Endothelial cell of umbilical vein (primary cell): ENCODE measurements around the gene MACROD2. TPM values are rescaled to one million over a fixed set of nuclear protein-coding genes. Genes with fewer than 3 reads are reported as not detected.

Experiments used
- BruUV-seq: library from RNA; stranded (reverse); fragments of 400-500 nt; replicated peaks from 2 replicates; lab custom pipeline; 2021; lab: Mats Ljungman, UMichigan
- CTCF ChIA-PET: fragments of 300-600, 350-600 bp; sonication (Branson Sonifier 250); formaldehyde crosslinking; loops from one replicate; lab custom pipeline; 2021; ENCODE audit warnings: antibody characterized with exemption, inconsistent platforms; lab: Charles Lee
- POLR2A ChIA-PET: fragments of 300-600, 350-600 bp; sonication (Branson Sonifier 250); formaldehyde crosslinking; loops from one replicate; lab custom pipeline; 2021; ENCODE audit warnings: antibody characterized with exemption, inconsistent platforms; lab: Charles Lee
- DNase-seq: peaks from one replicate; pipeline ENCODE4 v3.0.0-alpha.2; 2011; ENCODE audit warnings: low read depth, low spot score
- FAIRE-seq: peaks from 2 replicates; lab custom pipeline; 2011; peaks lifted over from hg19 to GRCh38; lab: Jason Lieb, UNC
- H2AFZ ChIP-seq: 2 replicates; pipeline ENCODE4 v1.6.0; 2012; ENCODE audit warnings: low read depth, low read length, control low read depth, inconsistent platforms
- H3K27ac ChIP-seq: 2 replicates; pipeline ENCODE4 v1.5.1; 2011; ENCODE audit warnings: low read depth, mild to moderate bottlenecking, control low read depth, low read length, moderate library complexity; ENCODE audit not compliant: insufficient read depth
- H3K27me3 ChIP-seq, 2 experiments: 2 replicates each; pipeline versions ENCODE4 v1.6.0 to v1.6.1; 2011; ENCODE audit warnings: low read length in 2 of 2, mixed read lengths in 1 of 2; ENCODE audit not compliant: control insufficient read depth in 2 of 2, insufficient read depth in 2 of 2
- H3K36me3 ChIP-seq, 2 experiments: 2 replicates in 1 of 2; 3 replicates in 1 of 2; pipeline ENCODE4 v1.5.1; 2011; ENCODE audit warnings: low read length in 2 of 2, mild to moderate bottlenecking in 1 of 2, moderate library complexity in 1 of 2; ENCODE audit not compliant: control insufficient read depth in 2 of 2, insufficient read depth in 2 of 2; ENCODE audit errors: extremely low read depth in 1 of 2
- H3K4me1 ChIP-seq: 3 replicates; pipeline ENCODE4 v1.5.1; 2011; ENCODE audit warnings: mild to moderate bottlenecking, low read length; ENCODE audit not compliant: control insufficient read depth, insufficient read depth; ENCODE audit errors: extremely low read depth
- H3K4me2 ChIP-seq: 2 replicates; pipeline ENCODE4 v1.6.1; 2011; ENCODE audit warnings: low read length, control low read depth, mixed read lengths; ENCODE audit not compliant: insufficient read depth
- H3K4me3 ChIP-seq, 3 experiments: fragments of 200-600 bp in 1 of 3; sonication (generic), shearing (Covaris generic) in 1 of 3; replicated peaks in 1 of 3; 2 replicates each; pipeline ENCODE4 v1.5.1; 2011 to 2016; ENCODE audit warnings: control low read depth in 3 of 3, low read length in 3 of 3, mild to moderate bottlenecking in 2 of 3, inconsistent platforms in 1 of 3, low read depth in 1 of 3, moderate library complexity in 1 of 3; ENCODE audit not compliant: insufficient read depth in 1 of 3
- H3K79me2 ChIP-seq: 2 replicates; pipeline ENCODE4 v1.6.0; 2012; ENCODE audit warnings: low read length, inconsistent platforms; ENCODE audit not compliant: control insufficient read depth, insufficient read depth
- H3K9ac ChIP-seq: replicated peaks from 2 replicates; pipeline ENCODE3; 2011; ENCODE audit warnings: low read length, control low read depth; ENCODE audit not compliant: insufficient read depth; ENCODE audit errors: extremely low read depth
- H3K9me1 ChIP-seq: replicated peaks from 3 replicates; pipeline ENCODE4 v1.6.0; 2011; ENCODE audit warnings: mild to moderate bottlenecking, low read length; ENCODE audit not compliant: control insufficient read depth, insufficient read depth; ENCODE audit errors: extremely low read depth
- H3K9me3 ChIP-seq: replicated peaks from 2 replicates; pipeline ENCODE4 v1.5.1; 2012; ENCODE audit warnings: low read length, inconsistent platforms; ENCODE audit not compliant: control insufficient read depth, insufficient read depth
- H4K20me1 ChIP-seq: replicated peaks from 2 replicates; pipeline ENCODE3; 2011; ENCODE audit warnings: mild to moderate bottlenecking, low read length; ENCODE audit not compliant: control insufficient read depth, insufficient read depth; ENCODE audit errors: extremely low read depth
- EZH2 ChIP-seq: IDR thresholded peaks from 2 replicates; pipeline ENCODE4 v1.6.1; 2012; ENCODE audit warnings: borderline replicate concordance, low read depth, mild to moderate bottlenecking, moderate library complexity, low read length, inconsistent platforms; ENCODE audit not compliant: severe bottlenecking
- FOS ChIP-seq: IDR thresholded peaks from 2 replicates; pipeline ENCODE4 v1.6.1; 2011; ENCODE audit warnings: mild to moderate bottlenecking, low read length, moderate library complexity, borderline replicate concordance; ENCODE audit not compliant: insufficient read depth
- GATA2 ChIP-seq: IDR thresholded peaks from 2 replicates; pipeline ENCODE4 v1.7.0; 2011; ENCODE audit warnings: low read depth, mild to moderate bottlenecking, moderate library complexity, mixed read lengths, low read length; ENCODE audit not compliant: insufficient read length, insufficient read depth
- JUN ChIP-seq: IDR thresholded peaks from 2 replicates; pipeline ENCODE4 v1.6.1; 2011; ENCODE audit warnings: borderline replicate concordance, low read depth; ENCODE audit not compliant: insufficient read length, insufficient read depth
- MYC ChIP-seq: IDR thresholded peaks from one replicate; pipeline ENCODE4 v1.6.1; 2011; ENCODE audit warnings: mild to moderate bottlenecking, low read depth, low read length
- POLR2A ChIP-seq: IDR thresholded peaks from 2 replicates; pipeline ENCODE4 v1.6.1; 2012; ENCODE audit warnings: low read depth, mild to moderate bottlenecking, control low read depth, low read length
- POLR2AphosphoS5 ChIP-seq: IDR thresholded peaks from 2 replicates; pipeline ENCODE4 v1.6.1; 2012; ENCODE audit warnings: low read depth, mild to moderate bottlenecking, control low read depth, low read length, moderate library complexity; ENCODE audit not compliant: insufficient read depth
- dilution Hi-C: fragments of 300-500 bp; cut with MboI; formaldehyde crosslinking; loops from one replicate; pipeline ENCODE4 v1.15.0; 2019; ENCODE audit warnings: low sequenced_read_pairs; ENCODE audit not compliant: extremely low pct_ligation_motif_present
- intact Hi-C: fragments of 100-400 bp; cut with micrococcal nuclease; formaldehyde crosslinking; loops from one replicate; pipeline ENCODE4 v1.10.0; 2022
- polyA plus RNA-seq, 4 experiments: library from polyadenylated mRNA; depleted of rRNA in 3 of 4; stranded (reverse) in 3 of 4; unstranded in 1 of 4; fragments of >200 nt; gene quantifications; 2 replicates each; pipeline versions ENCODE4 v1.2.1 to v1.2.3, GENCODE V29; 2011 to 2012; ENCODE audit warnings: missing spikeins in 1 of 4
- total RNA-seq: library from RNA; stranded (reverse); gene quantifications from 2 replicates; pipeline ENCODE4 v1.2.3, GENCODE V29; 2021
- TF ChIP-seq, protein P1 (sequence below): IDR thresholded peaks from 2 replicates; pipeline ENCODE4 v1.6.1; 2011; ENCODE audit not compliant: insufficient read depth, insufficient read length
- TF ChIP-seq, protein P2 (sequence below), 2 donors: IDR thresholded peaks; 1 replicate in 1 of 2; 2 replicates in 1 of 2; pipeline ENCODE4 v1.5.1; 2011; ENCODE audit warnings: low read length in 2 of 2, mild to moderate bottlenecking in 2 of 2, moderate library complexity in 2 of 2, control low read depth in 1 of 2, inconsistent platforms in 1 of 2, low read depth in 1 of 2; ENCODE audit not compliant: insufficient read depth in 1 of 2; ENCODE audit errors: extremely low read depth in 1 of 2

The MACROD2 gene
- total and polyA plus RNA-seq, 2 donors (not counting 3 experiments of a cell fraction or from before 2014, with no cell fraction given) = 0.11 to 0.73 TPM

DNA sequence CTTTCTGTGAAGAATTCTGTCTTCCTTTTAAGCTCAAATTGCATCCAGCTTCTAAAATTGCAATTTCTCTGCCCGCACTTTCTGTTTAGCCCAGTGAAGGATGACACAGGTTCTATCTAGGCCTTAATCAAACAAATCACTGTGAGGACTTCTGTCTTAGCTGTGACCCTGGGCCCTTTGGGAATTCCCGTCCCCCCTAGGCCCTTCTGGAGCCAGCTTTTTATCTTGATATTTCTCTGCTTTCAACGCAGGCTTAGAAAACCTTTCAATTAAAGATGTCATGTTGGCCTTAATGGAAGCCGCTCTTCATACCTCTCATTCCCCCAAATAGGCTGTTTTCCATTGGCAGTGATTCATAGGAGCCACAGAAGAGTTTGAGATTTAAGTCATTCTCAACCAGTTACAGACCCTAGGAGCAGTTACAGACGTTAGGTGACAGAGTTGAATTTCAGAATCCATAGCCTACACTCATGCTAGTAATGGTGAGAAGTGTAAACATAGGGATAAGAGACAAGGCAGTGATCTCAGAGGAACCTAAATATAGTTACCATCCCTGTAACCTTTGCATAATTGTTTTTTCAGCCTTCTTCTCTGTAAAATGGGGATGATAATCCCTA is 416.9 kb downstream of the MACROD2 start:
- H3K36me3 ChIP-seq = no peaks in the 10 kb centered on the region
- no peak overlapping the region for H2AFZ ChIP-seq
- intact Hi-C loops = no loop called here
- H3K4me1 ChIP-seq = no peaks in the 10 kb centered on the region
- FAIRE-seq (no peak), DNase-seq (no peak)
- no peaks in the 10 kb centered on the region for H3K9me1 ChIP-seq
- no peak overlapping the region for H3K27ac ChIP-seq
- H3K9ac ChIP-seq = no peak overlapping the region
- no peak overlapping the region for H3K4me2 ChIP-seq
- BruUV-seq = no TSS peak
- ChIA-PET POLR2A (no interaction called here), CTCF (no interaction called here)
- H3K79me2 ChIP-seq = no peaks in the 10 kb centered on the region
- no peak overlapping the region for H3K4me3 ChIP-seq
- no peaks in the 10 kb centered on the region for H3K9me3 ChIP-seq
- dilution Hi-C loops = no loop called here
- no peak for TF ChIP-seq EZH2
- TF ChIP-seq, protein P1, sequence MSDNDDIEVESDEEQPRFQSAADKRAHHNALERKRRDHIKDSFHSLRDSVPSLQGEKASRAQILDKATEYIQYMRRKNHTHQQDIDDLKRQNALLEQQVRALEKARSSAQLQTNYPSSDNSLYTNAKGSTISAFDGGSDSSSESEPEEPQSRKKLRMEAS = no peak
- no peak for TF ChIP-seq GATA2
- TF ChIP-seq FOS = no peak
- TF ChIP-seq MYC = no peak
- TF ChIP-seq, protein P2, sequence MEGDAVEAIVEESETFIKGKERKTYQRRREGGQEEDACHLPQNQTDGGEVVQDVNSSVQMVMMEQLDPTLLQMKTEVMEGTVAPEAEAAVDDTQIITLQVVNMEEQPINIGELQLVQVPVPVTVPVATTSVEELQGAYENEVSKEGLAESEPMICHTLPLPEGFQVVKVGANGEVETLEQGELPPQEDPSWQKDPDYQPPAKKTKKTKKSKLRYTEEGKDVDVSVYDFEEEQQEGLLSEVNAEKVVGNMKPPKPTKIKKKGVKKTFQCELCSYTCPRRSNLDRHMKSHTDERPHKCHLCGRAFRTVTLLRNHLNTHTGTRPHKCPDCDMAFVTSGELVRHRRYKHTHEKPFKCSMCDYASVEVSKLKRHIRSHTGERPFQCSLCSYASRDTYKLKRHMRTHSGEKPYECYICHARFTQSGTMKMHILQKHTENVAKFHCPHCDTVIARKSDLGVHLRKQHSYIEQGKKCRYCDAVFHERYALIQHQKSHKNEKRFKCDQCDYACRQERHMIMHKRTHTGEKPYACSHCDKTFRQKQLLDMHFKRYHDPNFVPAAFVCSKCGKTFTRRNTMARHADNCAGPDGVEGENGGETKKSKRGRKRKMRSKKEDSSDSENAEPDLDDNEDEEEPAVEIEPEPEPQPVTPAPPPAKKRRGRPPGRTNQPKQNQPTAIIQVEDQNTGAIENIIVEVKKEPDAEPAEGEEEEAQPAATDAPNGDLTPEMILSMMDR (IDR thresholded peaks at IDR 0.05; ENCODE audit: extremely low read depth in 1 of 2, insufficient read depth in 1 of 2, low read depth in 1 of 2, low read length in 2 of 2) = no peak
- no peak for TF ChIP-seq POLR2AphosphoS5
- no peak for TF ChIP-seq POLR2A
- TF ChIP-seq JUN = no peak
- H3K27me3 ChIP-seq = no peaks in the 10 kb centered on the region
- H4K20me1 ChIP-seq = no peaks in the 10 kb centered on the region
